ENCODE results near the gene PHKG1.
"Not testable (repeated sequence)": the region's sequence is repeated elsewhere in the genome, so short reads cannot be mapped to it uniquely, and the experiment has no call there.

Gene PHKG1

DNA sequence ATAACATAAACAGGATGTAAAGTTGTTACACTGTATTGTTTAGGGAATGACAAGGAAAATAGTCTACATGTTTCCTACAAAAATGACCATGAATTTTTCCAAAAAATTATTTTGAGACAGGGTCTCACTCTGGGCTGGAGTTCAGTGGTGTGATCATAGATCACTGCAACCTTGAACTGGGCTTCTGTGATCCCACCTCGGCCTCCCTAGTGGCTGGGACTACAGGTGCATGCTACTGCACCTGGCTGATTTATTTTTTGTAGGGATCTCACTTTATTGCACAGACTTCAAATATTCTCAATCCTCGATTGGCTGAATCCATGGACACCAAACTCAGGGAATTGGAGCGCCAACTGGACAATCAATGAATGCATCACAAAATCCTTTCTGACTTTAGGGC lies 6.9 kb upstream of the PHKG1 start:
- peaks cover 2% of the 10 kb centered on the region for H3K4me1 Mint-ChIP-seq (ENCODE audit: low read depth)
- DNase-seq (ENCODE audit: low spot score) = no peak
- H3K36me3 Mint-ChIP-seq (ENCODE audit: low read depth) = peaks cover 37% of the 10 kb centered on the region
- H3K4me3 Mint-ChIP-seq = no peak overlapping the region
- H3K27ac Mint-ChIP-seq = no peak overlapping the region
- H3K9me3 Mint-ChIP-seq = no peaks in the 10 kb centered on the region
- H3K27me3 Mint-ChIP-seq (ENCODE audit: low read depth) = no peaks in the 10 kb centered on the region

DNA sequence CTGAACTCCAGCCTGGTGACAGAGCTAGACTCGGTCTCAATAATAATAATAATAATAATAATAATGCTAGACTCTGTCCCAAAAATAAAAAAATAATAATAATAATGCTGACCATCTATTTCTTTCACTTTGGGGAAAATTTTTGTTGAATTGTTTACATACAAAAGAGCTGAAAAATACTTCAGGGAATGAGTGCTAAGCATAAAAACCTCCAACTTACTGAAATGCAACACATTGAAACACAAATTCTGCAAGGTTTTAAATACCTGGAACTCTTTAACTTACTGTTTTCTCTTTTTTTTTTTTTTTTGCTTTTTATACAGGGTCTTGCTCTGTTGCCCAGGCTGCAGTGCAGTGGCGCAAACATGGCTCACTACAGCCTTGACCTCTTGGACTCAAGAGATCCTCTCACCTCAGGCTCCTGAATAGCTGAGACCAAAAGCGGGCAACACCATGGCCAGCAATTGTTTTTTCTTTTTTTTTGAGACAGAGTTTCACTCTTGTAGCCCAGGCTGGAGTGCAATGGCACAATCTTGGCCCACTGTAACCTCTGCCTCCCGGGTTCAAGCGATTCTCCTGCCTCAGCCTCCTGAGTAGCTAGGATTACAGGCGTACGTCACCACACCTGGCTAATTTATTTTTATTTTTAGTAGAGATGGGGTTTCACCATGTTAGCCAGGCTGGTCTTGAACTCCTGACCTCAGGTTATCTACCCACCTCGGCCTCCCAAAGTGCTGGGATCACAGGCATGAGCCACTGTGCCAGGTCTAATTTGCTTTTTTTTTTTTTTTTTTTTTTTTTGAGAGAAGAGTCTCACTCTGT lies 5.6 kb upstream of the PHKG1 start:
- not testable (repeated sequence) for H3K27ac Mint-ChIP-seq; H3K4me1 Mint-ChIP-seq (ENCODE audit: low read depth)

DNA sequence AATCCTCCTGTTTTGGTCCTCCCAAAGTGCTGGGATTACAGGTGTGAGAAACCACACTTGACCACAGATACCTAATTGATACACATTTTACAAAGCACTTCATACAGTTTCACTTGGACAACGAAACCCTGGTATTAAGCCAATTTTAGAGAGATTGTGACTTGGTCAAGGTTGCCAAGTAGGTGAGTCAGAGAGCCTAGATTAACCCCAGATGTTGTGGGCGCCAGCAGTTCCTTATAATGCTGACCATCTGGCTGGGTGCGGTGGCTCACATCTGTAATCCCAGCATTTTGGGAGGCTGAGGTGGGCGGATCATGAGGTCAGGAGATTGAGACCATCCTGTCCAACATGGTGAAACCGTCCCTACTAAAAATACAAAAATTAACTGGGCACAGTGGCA lies 4.9 kb upstream of the PHKG1 start:
- Mint-ChIP-seq H3K27me3 (ENCODE audit: low read depth) (no peaks in the 10 kb centered on the region), H3K36me3 (ENCODE audit: low read depth) (peaks cover 29% of the 10 kb centered on the region), H3K9me3 (no peaks in the 10 kb centered on the region), H3K27ac (no peak overlapping the region), H3K4me3 (no peak overlapping the region), H3K4me1 (ENCODE audit: low read depth) (no peaks in the 10 kb centered on the region)
- DNase-seq (ENCODE audit: low spot score) = no peak

More for the DNA sequence above, 5.6 kb upstream of the PHKG1 start:
- not testable (repeated sequence) for DNase-seq (ENCODE audit: low spot score); H3K9me3 Mint-ChIP-seq; H3K27me3 Mint-ChIP-seq (ENCODE audit: low read depth); H3K4me3 Mint-ChIP-seq
- H3K36me3 Mint-ChIP-seq (ENCODE audit: low read depth) = peaks cover 33% of the 10 kb centered on the region

DNA sequence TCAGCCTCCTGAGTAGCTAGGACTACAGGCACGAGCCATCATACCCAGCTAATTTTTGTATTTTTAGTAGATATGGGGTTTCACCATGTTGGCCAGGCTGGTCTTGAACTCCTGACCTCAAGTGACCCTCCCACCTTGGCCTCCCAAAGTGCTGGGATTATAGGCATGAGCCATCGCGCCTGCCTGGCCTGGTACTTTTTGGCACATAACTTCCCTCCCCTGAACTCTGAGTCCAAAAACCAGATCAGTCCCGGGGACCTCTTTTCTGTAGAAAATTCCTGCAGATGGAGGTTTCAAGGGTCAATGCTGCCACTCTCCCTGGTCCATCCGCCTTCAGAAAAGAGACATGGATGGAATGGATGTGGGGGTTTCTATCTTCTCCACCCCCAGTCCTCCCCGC lies 364 bp downstream of the PHKG1 start:
- H3K27ac Mint-ChIP-seq; H3K4me3 Mint-ChIP-seq; H3K36me3 Mint-ChIP-seq (ENCODE audit: low read depth); H3K9me3 Mint-ChIP-seq; H3K4me1 Mint-ChIP-seq (ENCODE audit: low read depth); DNase-seq (ENCODE audit: low spot score); H3K27me3 Mint-ChIP-seq (ENCODE audit: low read depth): not testable (repeated sequence)

DNA sequence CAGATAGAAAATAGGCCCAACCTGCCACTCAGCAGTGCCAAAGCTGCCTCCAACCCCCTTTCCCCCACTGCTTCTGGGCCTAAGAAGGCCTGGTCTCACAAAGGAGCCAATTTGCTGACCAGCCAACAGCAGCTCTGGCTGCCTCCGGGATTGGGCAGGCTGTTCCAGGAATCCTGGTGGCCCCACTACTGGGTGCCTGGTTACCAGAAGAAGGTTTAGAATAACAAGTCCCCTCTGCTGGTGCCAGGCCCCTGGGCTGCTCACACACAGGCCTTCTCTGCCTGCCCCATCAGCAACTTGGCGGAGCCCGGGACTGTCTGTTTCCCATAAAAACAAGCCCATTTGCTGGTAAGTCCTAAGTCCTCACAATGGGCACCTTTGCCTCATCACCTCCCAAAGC lies 1.2 kb downstream of the PHKG1 start:
- H3K36me3 Mint-ChIP-seq (ENCODE audit: low read depth) = peaks cover 4% of the 10 kb centered on the region
- no peaks in the 10 kb centered on the region for H3K27me3 Mint-ChIP-seq (ENCODE audit: low read depth)
- no peak overlapping the region for H3K4me3 Mint-ChIP-seq
- no peak for DNase-seq (ENCODE audit: low spot score)
- H3K9me3 Mint-ChIP-seq = no peaks in the 10 kb centered on the region
- no peak overlapping the region for H3K27ac Mint-ChIP-seq
- no peaks in the 10 kb centered on the region for H3K4me1 Mint-ChIP-seq (ENCODE audit: low read depth)

DNA sequence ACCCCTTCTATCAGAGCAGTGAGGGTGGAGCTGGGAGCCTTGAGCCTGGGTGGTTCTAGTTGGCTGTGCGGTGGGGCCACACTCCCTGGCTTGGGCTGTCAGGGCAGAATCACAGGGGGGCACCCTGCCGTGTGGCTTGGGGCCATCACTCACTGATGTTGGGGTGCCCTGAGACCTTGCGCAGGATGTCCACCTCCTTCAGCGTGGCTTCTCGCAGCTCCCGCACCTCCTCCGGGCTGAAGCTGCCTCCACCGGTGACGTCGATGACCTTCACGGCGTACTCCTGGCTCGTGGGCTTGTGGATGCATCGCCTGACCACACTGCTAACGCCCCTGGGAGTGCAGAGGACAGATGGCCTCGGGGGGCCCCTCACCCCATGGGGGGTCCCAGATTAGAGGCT lies 5.3 kb downstream of the PHKG1 start:
- no peak overlapping the region for H3K4me3 Mint-ChIP-seq
- H3K4me1 Mint-ChIP-seq (ENCODE audit: low read depth) = no peaks in the 10 kb centered on the region
- H3K9me3 Mint-ChIP-seq = no peaks in the 10 kb centered on the region
- H3K36me3 Mint-ChIP-seq (ENCODE audit: low read depth) = peaks cover 5% of the 10 kb centered on the region
- DNase-seq (ENCODE audit: low spot score) = no peak
- no peak overlapping the region for H3K27ac Mint-ChIP-seq
- H3K27me3 Mint-ChIP-seq (ENCODE audit: low read depth) = no peaks in the 10 kb centered on the region

DNA sequence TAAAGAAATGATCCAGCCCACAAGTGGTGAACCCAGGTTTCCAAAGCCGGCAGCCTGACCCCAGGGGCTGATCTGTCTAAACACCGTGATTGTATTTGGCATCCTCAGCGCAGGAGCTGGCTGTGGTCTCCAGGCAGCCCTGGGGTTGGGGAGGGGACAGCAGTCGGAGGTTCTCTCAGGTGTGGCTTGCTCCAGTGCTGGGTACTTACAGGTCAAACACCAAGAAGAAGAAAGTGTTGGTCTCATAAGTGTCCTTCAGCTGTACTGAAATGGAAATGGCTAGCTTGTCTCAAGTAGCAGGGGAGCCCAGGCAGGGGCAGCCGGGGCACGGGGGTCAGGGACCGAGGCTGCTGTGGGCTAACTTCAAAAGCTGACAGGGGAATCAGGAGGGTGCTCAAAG lies 6.0 kb downstream of the PHKG1 start:
- Mint-ChIP-seq H3K36me3 (ENCODE audit: low read depth) (peaks cover 5% of the 10 kb centered on the region), H3K4me1 (ENCODE audit: low read depth) (no peaks in the 10 kb centered on the region), H3K27ac (no peak overlapping the region), H3K9me3 (no peaks in the 10 kb centered on the region), H3K27me3 (ENCODE audit: low read depth) (no peaks in the 10 kb centered on the region), H3K4me3 (no peak overlapping the region)
- DNase-seq (ENCODE audit: low spot score) = no peak

DNA sequence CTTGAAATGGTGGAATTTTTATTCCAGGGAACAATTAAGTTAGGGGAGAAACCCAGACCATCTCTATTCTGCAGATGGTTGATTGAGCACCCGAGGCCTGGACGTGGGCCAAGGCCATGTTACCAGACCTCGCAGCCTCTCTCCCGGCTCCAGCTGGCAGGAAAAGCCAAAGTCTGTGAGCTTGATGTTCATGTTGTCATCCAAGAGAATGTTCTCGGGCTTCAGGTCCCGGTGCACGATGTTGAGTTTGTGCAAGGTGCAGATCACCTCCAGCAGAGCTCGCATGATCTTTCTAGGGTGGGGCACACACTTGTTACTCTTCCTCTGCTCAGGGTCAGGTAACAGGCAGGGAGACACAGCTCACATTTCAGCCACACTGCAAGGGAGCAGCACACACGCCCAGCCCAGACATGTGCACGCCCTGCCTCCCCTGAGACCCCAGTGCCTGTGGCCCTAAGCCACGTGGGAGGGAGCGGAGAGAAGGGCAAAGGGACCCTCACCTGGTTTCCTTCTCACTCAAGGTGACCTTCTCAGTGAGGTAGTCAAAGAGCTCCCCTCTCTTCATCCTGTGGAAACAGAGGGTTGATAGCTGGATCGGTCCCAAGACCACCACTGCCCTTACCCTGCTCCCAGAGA lies 9.5 kb downstream of the PHKG1 start:
- Mint-ChIP-seq H3K27ac (no peak overlapping the region), H3K4me1 (ENCODE audit: low read depth) (no peaks in the 10 kb centered on the region), H3K9me3 (no peaks in the 10 kb centered on the region)

DNA sequence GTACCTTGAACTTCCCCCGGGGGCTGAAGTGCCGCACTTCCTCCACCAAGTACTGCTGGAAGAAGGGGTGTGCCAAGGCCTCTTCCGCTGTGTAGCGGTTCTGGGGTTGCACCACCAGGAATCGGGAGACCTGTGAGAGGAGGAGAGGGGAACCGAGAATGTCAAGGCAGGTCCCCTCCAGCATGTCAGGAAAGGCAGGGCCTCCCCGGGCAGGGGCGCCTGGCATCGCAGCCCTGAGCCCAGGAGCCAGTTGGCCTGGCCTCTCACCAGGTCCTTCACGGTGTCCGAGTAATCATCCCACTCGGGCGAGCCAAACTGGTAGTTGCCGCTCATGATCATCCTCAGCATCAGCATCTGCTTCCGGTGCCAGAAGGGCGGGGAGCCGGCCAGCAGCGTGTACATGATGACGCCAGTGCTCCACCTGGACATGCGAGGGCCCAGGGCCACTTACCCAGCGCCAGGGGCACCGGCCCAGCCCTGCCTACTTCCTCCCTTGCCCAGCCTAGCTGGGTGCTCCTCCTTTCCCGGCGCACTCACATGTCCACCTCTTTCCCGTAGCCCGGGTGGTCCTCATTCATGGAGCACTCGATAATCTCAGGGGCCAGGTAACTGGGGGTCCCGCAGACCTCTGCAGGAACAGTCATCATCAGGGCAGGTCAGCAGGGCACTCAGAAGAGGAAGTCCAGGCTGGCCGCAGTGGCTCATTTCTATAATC lies 11.0 kb downstream of the PHKG1 start:
- Mint-ChIP-seq H3K4me3 (no peak overlapping the region), H3K9me3 (no peaks in the 10 kb centered on the region), H3K27me3 (ENCODE audit: low read depth) (no peaks in the 10 kb centered on the region), H3K27ac (no peak overlapping the region), H3K4me1 (ENCODE audit: low read depth) (no peaks in the 10 kb centered on the region), H3K36me3 (ENCODE audit: low read depth) (peaks cover 14% of the 10 kb centered on the region)
- DNase-seq (ENCODE audit: low spot score) = no peak

More for the DNA sequence above, 9.5 kb downstream of the PHKG1 start:
- Mint-ChIP-seq H3K4me3 (no peak overlapping the region), H3K27me3 (ENCODE audit: low read depth) (no peaks in the 10 kb centered on the region), H3K36me3 (ENCODE audit: low read depth) (peaks cover 14% of the 10 kb centered on the region)
- DNase-seq (ENCODE audit: low spot score) = no peak

DNA sequence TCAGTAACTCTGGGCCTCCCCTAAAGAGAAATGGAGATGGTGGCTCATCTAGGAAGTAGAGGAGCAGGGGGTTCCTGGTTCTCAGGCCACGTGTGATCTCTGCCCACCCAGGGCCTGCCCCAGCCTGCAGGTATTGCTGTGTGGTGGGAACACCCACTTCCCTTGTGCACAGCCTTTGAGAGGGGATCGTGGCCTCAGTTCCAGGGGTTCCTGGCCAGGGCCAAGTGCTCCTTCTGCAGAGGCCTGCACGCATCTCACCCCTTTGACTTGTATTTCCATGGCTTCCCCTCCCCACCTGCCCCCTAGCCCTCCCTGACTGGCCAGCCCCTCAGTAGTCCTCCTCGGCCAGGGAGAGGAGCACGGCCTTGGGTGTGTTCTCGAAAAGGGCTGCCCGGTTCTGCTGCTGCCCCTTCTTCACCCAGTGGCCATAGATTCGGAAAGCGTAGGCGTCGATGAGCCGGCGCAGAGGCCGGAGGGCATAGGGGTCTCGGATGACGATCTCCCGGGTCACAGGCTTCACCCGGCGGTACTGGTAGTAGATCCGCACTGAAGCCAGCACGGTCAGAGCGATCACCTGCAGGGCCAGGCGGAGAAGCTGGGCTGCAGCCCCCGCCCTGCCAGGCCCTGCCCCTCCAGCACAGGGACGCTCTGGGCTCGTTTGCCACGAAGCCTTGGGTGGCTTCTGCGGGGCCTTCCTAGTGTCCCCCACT lies 11.9 kb downstream of the PHKG1 start:
- peaks cover 15% of the 10 kb centered on the region for H3K36me3 Mint-ChIP-seq (ENCODE audit: low read depth)
- H3K4me3 Mint-ChIP-seq; H3K4me1 Mint-ChIP-seq (ENCODE audit: low read depth); DNase-seq (ENCODE audit: low spot score); H3K9me3 Mint-ChIP-seq; H3K27me3 Mint-ChIP-seq (ENCODE audit: low read depth); H3K27ac Mint-ChIP-seq: not testable (repeated sequence)

DNA sequence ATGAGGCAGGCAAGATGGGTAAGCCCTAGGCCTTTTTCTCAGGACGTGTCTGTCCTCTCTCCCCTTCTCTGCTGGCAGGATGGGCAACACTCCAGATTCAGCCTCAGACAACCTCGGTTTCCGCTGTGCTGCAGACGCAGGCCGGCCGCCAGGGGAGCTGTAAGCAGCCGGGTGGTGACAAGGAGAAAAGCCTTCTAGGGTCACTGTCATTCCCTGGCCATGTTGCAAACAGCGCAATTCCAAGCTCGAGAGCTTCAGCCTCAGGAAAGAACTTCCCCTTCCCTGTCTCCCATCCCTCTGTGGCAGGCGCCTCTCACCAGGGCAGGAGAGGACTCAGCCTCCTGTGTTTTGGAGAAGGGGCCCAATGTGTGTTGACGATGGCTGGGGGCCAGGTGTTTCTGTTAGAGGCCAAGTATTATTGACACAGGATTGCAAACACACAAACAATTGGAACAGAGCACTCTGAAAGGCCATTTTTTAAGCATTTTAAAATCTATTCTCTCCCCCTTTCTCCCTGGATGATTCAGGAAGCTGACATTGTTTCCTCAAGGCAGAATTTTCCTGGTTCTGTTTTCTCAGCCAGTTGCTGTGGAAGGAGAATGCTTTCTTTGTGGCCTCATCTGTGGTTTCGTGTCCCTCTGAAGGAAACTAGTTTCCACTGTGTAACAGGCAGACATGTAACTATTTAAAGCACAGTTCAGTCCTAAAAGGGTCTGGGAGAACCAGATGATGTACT lies 13.1 kb downstream of the PHKG1 start:
- Mint-ChIP-seq H3K9me3 (no peaks in the 10 kb centered on the region), H3K4me3 (no peak overlapping the region), H3K27me3 (ENCODE audit: low read depth) (no peaks in the 10 kb centered on the region), H3K4me1 (ENCODE audit: low read depth) (no peaks in the 10 kb centered on the region), H3K27ac (no peak overlapping the region), H3K36me3 (ENCODE audit: low read depth) (peaks cover 18% of the 10 kb centered on the region)
- DNase-seq (ENCODE audit: low spot score) = no peak

DNA sequence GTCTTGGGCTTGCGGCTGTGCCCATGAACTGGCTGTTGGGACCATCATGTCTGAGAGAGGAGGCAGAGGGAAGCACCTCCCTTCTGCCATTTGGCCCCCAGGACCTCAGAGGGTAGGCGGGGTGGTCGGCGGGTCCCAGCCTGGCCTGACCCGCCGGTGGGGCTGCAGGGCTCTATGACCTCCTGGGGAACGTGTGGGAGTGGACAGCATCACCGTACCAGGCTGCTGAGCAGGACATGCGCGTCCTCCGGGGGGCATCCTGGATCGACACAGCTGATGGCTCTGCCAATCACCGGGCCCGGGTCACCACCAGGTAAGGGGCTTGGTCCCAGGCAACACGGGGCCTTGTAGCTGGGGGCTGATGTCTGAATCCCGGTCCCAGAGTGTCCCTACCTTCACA lies 14.6 kb downstream of the PHKG1 start:
- no peak overlapping the region for H3K4me3 Mint-ChIP-seq
- DNase-seq (ENCODE audit: low spot score) = no peak
- peaks cover 2% of the 10 kb centered on the region for H3K4me1 Mint-ChIP-seq (ENCODE audit: low read depth)
- no peaks in the 10 kb centered on the region for H3K9me3 Mint-ChIP-seq
- H3K36me3 Mint-ChIP-seq (ENCODE audit: low read depth) = peaks cover 22% of the 10 kb centered on the region
- no peaks in the 10 kb centered on the region for H3K27me3 Mint-ChIP-seq (ENCODE audit: low read depth)
- no peak overlapping the region for H3K27ac Mint-ChIP-seq

DNA sequence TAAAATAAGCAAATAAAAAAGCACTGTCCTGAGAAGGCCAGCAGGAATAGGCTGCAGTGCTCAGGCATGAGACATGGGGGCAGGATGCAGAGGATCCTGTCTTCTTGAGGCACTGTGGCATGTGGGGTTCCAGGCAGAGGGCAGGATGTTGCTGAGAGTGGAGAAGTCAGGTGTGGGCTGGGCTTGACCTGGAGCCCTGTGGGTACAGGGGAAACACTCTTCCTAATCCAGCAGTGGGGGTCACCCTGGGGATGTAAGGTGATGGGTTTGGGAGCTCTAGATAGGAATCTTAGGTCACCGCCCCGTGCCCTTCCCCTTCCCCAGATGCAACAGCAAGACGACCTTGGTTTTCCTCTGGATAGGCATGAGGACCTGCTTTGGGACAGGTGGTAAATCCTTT lies 15.1 kb downstream of the PHKG1 start:
- DNase-seq (ENCODE audit: low spot score) = no peak
- no peaks in the 10 kb centered on the region for H3K9me3 Mint-ChIP-seq
- no peaks in the 10 kb centered on the region for H3K27me3 Mint-ChIP-seq (ENCODE audit: low read depth)
- no peak overlapping the region for H3K4me3 Mint-ChIP-seq
- peaks cover 25% of the 10 kb centered on the region for H3K36me3 Mint-ChIP-seq (ENCODE audit: low read depth)
- H3K4me1 Mint-ChIP-seq (ENCODE audit: low read depth) = peaks cover 2% of the 10 kb centered on the region
- H3K27ac Mint-ChIP-seq = no peak overlapping the region
